GM12878 (cell line): ENCODE measurements around the gene RAB35. TPM values are rescaled to one million over a fixed set of nuclear protein-coding genes. Genes with fewer than 3 reads are reported as not detected.

Experiments used
- EED ChIP-seq: sonication (generic); IDR thresholded peaks from 2 replicates; pipeline ENCODE4 v1.6.1; 2016; ENCODE audit warnings: antibody characterized with exemption, low read depth
- ETV6 ChIP-seq, 2 experiments: fragments of 450-650 bp in 1 of 2; IDR thresholded peaks in 1 of 2; conservative IDR thresholded peaks in 1 of 2; 2 replicates each; pipeline ENCODE4 v1.6.1; 2014; ENCODE audit warnings: antibody characterized with exemption in 1 of 2, borderline replicate concordance in 1 of 2, low read depth in 1 of 2, mild to moderate bottlenecking in 1 of 2, moderate library complexity in 1 of 2
- NFIC ChIP-seq: IDR thresholded peaks from 2 replicates; pipeline ENCODE4 v1.6.1; 2012; ENCODE audit warnings: low read depth, mild to moderate bottlenecking, inconsistent platforms, low read length, moderate library complexity
- NFYB ChIP-seq: IDR thresholded peaks from 2 replicates; pipeline ENCODE4 v1.6.1; 2011; ENCODE audit warnings: low read depth, mild to moderate bottlenecking, low read length, improper control_type of control experiment, moderate library complexity; ENCODE audit not compliant: insufficient read depth
- NR2C1 ChIP-seq: fragments of 450-650 bp; IDR thresholded peaks from 2 replicates; pipeline ENCODE4 v1.6.1; 2017; ENCODE audit warnings: antibody characterized with exemption, mild to moderate bottlenecking, moderate library complexity
- NRF1 ChIP-seq: conservative IDR thresholded peaks from 2 replicates; pipeline ENCODE4 v1.6.1; 2011; ENCODE audit warnings: mild to moderate bottlenecking, low read depth, low read length, improper control_type of control experiment
- PRDM15 ChIP-seq: fragments of 450-650 bp; formaldehyde crosslinking; IDR thresholded peaks from 2 replicates; pipeline ENCODE4 v1.4.0; 2020; ENCODE audit warnings: mild to moderate bottlenecking, moderate library complexity
- SMC3 ChIP-seq: IDR thresholded peaks from 2 replicates; pipeline ENCODE4 v1.6.1; 2011; ENCODE audit warnings: low read length, improper control_type of control experiment, borderline replicate concordance
- YBX1 ChIP-seq: fragments of 450-650 bp; IDR thresholded peaks from 2 replicates; pipeline ENCODE4 v1.6.1; 2016; ENCODE audit warnings: antibody characterized with exemption
- ZBED1 ChIP-seq: IDR thresholded peaks from 2 replicates; pipeline ENCODE4 v1.6.1; 2016; ENCODE audit warnings: borderline replicate concordance
- ZBTB11 ChIP-seq: fragments of 450-650 bp; formaldehyde crosslinking; IDR thresholded peaks from 2 replicates; pipeline ENCODE4 v1.5.0; 2022; ENCODE audit warnings: mild to moderate bottlenecking, missing genetic modification characterization
- ZNF24 ChIP-seq: fragments of 450-650 bp; IDR thresholded peaks from 2 replicates; pipeline ENCODE4 v1.6.1; 2017; ENCODE audit warnings: antibody characterized with exemption, mild to moderate bottlenecking
- polyA plus RNA-seq, 11 experiments: library from polyadenylated mRNA; depleted of rRNA in 4 of 11; unstranded in 6 of 11; stranded (reverse) in 5 of 11; fragments of >200 nt; fragmentation: Nextera tagmentation in 4 of 11; fragmentation: Illumina TruSeq in 1 of 11; extraction: Ambion mirVana in 4 of 11; extraction: Trizol in 1 of 11; gene quantifications; 1 replicate in 1 of 11; 2 replicates in 10 of 11; pipeline versions ENCODE4 v1.2.1 to v1.2.3, GENCODE V29; 2011 to 2016; ENCODE audit warnings: inconsistent platforms in 2 of 11, missing spikeins in 2 of 11, low read depth in 1 of 11
- total RNA-seq, 4 experiments: library from RNA; depleted of rRNA in 3 of 4; stranded (reverse); fragments of >200 nt in 3 of 4; fragmentation: Illumina TruSeq in 1 of 4; extraction: Trizol in 1 of 4; gene quantifications; 2 replicates each; pipeline versions ENCODE4 v1.2.1 to v1.2.3, GENCODE V29; 2013 to 2021

RAB35 gene
- total and polyA plus RNA-seq, 10 of the 15 experiments (the other 5 are each of a cell fraction or from before 2014, with no cell fraction given) = 0.76 to 99.2 (median 43.8) TPM

GRCh38 chr12:120117961-120118320 is 1.4 kb upstream of the RAB35 start (continued):
- TF ChIP-seq EED = no peak
- no peak for TF ChIP-seq ZNF24
- no peak for TF ChIP-seq NFYB
- no peak for TF ChIP-seq NFIC
- TF ChIP-seq YBX1 = no peak
- no peak for TF ChIP-seq SMC3
- 0 out of 2 replicates have a peak, but pooled peaks have one; percentile 35 for TF ChIP-seq ZBED1
- no peak for TF ChIP-seq ETV6 (conservative IDR thresholded peaks at IDR 0.05 in 1 of 2, IDR thresholded peaks at IDR 0.05 in 1 of 2; ENCODE audit: borderline replicate concordance in 1 of 2, low read depth in 1 of 2)
- no peak for TF ChIP-seq ZBTB11 (CRISPR knock-in tag)
- no peak for TF ChIP-seq PRDM15
- no peak for TF ChIP-seq NRF1
- TF ChIP-seq NR2C1 = no peak
